Activated naive CD8-positive, alpha-beta T cell (primary cell): ENCODE data around the gene OAS3.

ENCODE experiments used
- H3K27ac Mint-ChIP-seq: one replicate; pipeline ENCODE4 v1.8.0; 2021; ENCODE audit warnings: mixed read lengths
- H3K27me3 Mint-ChIP-seq: one replicate; pipeline ENCODE4 v1.8.0; 2021; ENCODE audit warnings: mixed read lengths
- H3K36me3 Mint-ChIP-seq: one replicate; pipeline ENCODE4 v1.8.0; 2021; ENCODE audit warnings: mixed read lengths
- H3K4me1 Mint-ChIP-seq: one replicate; pipeline ENCODE4 v1.8.0; 2021; ENCODE audit warnings: low read depth, mixed read lengths
- H3K4me3 Mint-ChIP-seq: one replicate; pipeline ENCODE4 v1.8.0; 2021; ENCODE audit warnings: mild to moderate bottlenecking, mixed read lengths
- H3K9me3 Mint-ChIP-seq: one replicate; pipeline ENCODE4 v1.8.0; 2021; ENCODE audit warnings: low read depth, mixed read lengths

Gene OAS3, protein sequence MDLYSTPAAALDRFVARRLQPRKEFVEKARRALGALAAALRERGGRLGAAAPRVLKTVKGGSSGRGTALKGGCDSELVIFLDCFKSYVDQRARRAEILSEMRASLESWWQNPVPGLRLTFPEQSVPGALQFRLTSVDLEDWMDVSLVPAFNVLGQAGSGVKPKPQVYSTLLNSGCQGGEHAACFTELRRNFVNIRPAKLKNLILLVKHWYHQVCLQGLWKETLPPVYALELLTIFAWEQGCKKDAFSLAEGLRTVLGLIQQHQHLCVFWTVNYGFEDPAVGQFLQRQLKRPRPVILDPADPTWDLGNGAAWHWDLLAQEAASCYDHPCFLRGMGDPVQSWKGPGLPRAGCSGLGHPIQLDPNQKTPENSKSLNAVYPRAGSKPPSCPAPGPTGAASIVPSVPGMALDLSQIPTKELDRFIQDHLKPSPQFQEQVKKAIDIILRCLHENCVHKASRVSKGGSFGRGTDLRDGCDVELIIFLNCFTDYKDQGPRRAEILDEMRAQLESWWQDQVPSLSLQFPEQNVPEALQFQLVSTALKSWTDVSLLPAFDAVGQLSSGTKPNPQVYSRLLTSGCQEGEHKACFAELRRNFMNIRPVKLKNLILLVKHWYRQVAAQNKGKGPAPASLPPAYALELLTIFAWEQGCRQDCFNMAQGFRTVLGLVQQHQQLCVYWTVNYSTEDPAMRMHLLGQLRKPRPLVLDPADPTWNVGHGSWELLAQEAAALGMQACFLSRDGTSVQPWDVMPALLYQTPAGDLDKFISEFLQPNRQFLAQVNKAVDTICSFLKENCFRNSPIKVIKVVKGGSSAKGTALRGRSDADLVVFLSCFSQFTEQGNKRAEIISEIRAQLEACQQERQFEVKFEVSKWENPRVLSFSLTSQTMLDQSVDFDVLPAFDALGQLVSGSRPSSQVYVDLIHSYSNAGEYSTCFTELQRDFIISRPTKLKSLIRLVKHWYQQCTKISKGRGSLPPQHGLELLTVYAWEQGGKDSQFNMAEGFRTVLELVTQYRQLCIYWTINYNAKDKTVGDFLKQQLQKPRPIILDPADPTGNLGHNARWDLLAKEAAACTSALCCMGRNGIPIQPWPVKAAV

GRCh38 chr12:112937741-112938719 lies at the start of gene OAS3:
TSS of gene OAS3 (plus strand) at chr12:112938474. CDS start at chr12:112938531, 57 bp downstream.
- Mint-ChIP-seq H3K27ac (peak within 1 kb of the TSS; percentile 92), H3K27me3 (no peaks in the 10 kb centered on the region), H3K4me1 (peaks cover 40% of the 10 kb centered on the region)

GRCh38 chr12:112891093-112892024 lies 46.9 kb upstream of the OAS3 start:
- H3K27me3 Mint-ChIP-seq, result peaks cover 6% of the 10 kb centered on the region
- no peak overlapping the region for H3K4me3 Mint-ChIP-seq
- no peaks in the 10 kb centered on the region for H3K4me1 Mint-ChIP-seq
- no peaks in the 10 kb centered on the region for H3K36me3 Mint-ChIP-seq
- H3K9me3 Mint-ChIP-seq, result no peaks in the 10 kb centered on the region
- no peak overlapping the region for H3K27ac Mint-ChIP-seq

More at GRCh38 chr12:112937741-112938719, at the start of gene OAS3:
- Mint-ChIP-seq H3K9me3 (no peaks in the 10 kb centered on the region), H3K4me3 (peak within 1 kb of the TSS; percentile 90), H3K36me3 (no peaks in the 10 kb centered on the region)

DNA sequence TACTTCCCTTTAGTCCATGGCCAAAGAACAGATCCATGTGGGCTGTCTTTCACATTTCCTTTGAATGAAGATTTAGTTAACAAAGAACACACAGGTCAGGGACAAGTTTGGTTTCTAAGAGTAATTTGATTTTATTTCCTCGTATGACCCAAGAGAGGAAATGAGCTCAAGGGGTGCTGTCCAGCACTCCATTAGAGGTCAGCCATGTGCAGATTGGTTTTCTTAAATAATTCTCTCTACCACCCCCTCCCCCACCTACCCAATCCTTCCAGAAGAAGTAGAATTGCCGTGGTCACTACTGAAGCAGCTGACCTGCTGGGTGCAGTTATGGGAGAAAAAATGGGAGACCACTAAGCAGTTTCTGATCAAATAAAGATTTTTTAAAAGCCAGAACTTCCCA lies 45.4 kb upstream of the OAS3 start:
- no peak overlapping the region for H3K4me3 Mint-ChIP-seq
- H3K27ac Mint-ChIP-seq, result no peak overlapping the region
- H3K27me3 Mint-ChIP-seq, result peaks cover 2% of the 10 kb centered on the region
- no peaks in the 10 kb centered on the region for H3K9me3 Mint-ChIP-seq
- H3K36me3 Mint-ChIP-seq, result no peaks in the 10 kb centered on the region
- no peaks in the 10 kb centered on the region for H3K4me1 Mint-ChIP-seq

DNA sequence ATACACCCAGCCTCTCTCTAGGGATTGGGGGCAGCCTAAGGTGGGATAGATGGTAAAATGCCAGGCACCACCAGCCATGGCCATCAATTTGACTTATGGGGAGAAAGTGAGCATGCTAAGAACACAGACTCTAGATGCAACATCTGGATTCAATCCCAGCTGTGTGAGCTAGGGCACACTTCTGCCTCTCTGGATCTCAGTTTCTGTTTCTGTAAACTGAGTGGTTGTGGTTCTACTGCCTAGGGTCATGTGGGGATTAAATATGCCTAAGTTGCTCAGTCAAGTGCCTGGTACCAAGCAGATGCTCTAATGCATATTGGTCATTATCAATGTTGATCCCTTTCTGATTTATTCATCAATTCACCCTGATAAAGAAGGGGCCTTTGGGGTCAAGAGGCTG lies 44.1 kb upstream of the OAS3 start:
- H3K4me1 Mint-ChIP-seq, result no peaks in the 10 kb centered on the region

DNA sequence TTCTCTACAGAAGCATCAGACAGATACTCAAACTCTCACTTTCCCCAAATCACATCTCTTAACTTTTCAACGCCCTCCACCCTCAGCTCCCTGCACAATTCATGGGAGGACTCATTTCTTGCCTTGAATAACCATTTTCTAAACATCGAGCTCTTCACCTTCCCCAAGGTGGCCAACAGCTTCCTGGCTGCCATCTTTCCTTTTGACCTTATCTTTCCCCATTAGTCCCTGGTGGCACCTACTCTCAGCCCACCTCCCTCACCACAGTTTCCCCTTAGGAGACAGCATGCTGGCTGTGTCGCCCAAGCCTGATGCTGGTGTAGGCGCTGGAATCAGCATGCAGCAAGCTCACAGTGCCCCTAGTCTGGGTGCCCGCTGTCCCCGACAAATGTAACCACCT lies 39.9 kb upstream of the OAS3 start:
- peaks cover 17% of the 10 kb centered on the region for H3K4me1 Mint-ChIP-seq
- H3K9me3 Mint-ChIP-seq, result no peaks in the 10 kb centered on the region
- no peak overlapping the region for H3K27ac Mint-ChIP-seq
- H3K27me3 Mint-ChIP-seq, result peaks cover 3% of the 10 kb centered on the region
- H3K36me3 Mint-ChIP-seq, result no peaks in the 10 kb centered on the region
- no peak overlapping the region for H3K4me3 Mint-ChIP-seq

More for the DNA sequence above, 44.1 kb upstream of the OAS3 start:
- Mint-ChIP-seq H3K27ac (no peak overlapping the region), H3K4me3 (no peak overlapping the region), H3K9me3 (no peaks in the 10 kb centered on the region), H3K27me3 (peaks cover 3% of the 10 kb centered on the region), H3K36me3 (no peaks in the 10 kb centered on the region)

DNA sequence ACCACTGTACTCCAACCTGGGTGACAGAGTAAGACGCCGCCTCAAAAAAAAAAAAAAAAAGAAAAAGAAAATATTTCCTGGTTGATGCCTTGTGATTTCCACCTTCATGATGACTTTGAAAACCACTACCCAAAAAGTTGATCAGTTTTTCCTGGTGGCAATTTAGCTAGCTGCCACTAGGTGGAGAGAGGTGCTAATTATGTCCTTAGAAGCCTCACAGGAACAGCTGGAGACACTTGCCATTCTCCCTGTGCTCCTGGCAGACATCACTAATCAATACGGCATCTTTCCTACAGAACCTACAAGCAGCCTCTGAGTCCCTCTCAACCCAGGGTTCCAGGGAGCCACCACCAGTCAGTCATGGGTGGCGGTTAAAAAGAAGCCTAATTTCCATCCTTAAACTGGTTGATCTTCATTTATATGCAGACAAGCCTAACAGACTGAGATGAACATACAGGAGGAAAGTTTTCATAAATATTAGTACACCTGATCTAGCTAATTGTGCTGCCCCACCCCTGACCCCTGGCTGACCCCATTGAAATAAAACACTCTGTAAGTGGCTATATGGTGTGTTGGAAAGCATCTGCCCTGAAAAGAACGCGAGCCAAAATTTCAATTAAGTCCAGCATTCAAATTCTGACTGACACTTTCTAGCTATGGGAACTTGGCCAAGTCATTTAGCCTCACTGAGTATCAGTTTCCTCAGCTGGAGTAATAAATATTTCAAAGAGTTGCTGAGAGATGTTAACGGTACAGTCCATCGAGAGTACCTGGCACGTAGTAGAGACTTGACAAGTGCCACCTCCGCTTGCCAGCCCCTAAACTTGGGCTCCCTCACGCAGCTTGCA lies 37.8 kb upstream of the OAS3 start:
- Mint-ChIP-seq H3K27me3 (peaks cover 3% of the 10 kb centered on the region), H3K36me3 (no peaks in the 10 kb centered on the region), H3K4me3 (no peak overlapping the region), H3K27ac (no peak overlapping the region), H3K9me3 (no peaks in the 10 kb centered on the region), H3K4me1 (peaks cover 28% of the 10 kb centered on the region)

DNA sequence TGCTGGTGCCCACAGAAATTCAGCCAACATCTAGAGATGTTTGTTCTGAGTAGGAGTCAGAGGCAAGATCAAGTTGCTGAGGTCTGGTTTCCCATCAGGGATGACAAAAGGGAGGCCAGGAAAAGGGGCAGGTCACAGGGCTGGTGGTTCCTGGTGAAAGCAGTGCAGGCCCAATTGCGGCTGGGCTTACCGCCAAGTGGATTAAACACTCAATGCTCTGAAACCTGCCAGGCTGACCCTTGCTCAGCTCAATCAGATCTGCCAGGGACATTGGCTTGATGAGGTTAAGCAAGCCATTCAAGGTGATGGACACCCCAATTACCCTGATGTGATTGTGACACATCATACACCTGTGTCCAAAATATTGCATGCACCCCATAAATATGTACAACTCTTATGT lies 37.0 kb upstream of the OAS3 start:
- H3K36me3 Mint-ChIP-seq, result no peaks in the 10 kb centered on the region
- no peak overlapping the region for H3K4me3 Mint-ChIP-seq
- peaks cover 2% of the 10 kb centered on the region for H3K27me3 Mint-ChIP-seq
- no peaks in the 10 kb centered on the region for H3K9me3 Mint-ChIP-seq
- peaks cover 33% of the 10 kb centered on the region for H3K4me1 Mint-ChIP-seq
- no peak overlapping the region for H3K27ac Mint-ChIP-seq

GRCh38 chr12:112904571-112904970 lies 33.7 kb upstream of the OAS3 start:
- Mint-ChIP-seq H3K4me3 (no peak overlapping the region), H3K27me3 (no peaks in the 10 kb centered on the region), H3K4me1 (peaks cover 66% of the 10 kb centered on the region), H3K9me3 (no peaks in the 10 kb centered on the region), H3K27ac (peak overlapping the region; percentile 35), H3K36me3 (peaks cover 2% of the 10 kb centered on the region)

- Mint-ChIP-seq H3K9me3 (no peaks in the 10 kb centered on the region), H3K4me3 (peak overlapping the region; percentile 7), H3K27ac (peak overlapping the region; percentile 59), H3K36me3 (peaks cover 6% of the 10 kb centered on the region), H3K27me3 (no peaks in the 10 kb centered on the region), H3K4me1 (peaks cover 73% of the 10 kb centered on the region)
Measured at GRCh38 chr12:112905451-112906089, 32.7 kb upstream of the OAS3 start.

DNA sequence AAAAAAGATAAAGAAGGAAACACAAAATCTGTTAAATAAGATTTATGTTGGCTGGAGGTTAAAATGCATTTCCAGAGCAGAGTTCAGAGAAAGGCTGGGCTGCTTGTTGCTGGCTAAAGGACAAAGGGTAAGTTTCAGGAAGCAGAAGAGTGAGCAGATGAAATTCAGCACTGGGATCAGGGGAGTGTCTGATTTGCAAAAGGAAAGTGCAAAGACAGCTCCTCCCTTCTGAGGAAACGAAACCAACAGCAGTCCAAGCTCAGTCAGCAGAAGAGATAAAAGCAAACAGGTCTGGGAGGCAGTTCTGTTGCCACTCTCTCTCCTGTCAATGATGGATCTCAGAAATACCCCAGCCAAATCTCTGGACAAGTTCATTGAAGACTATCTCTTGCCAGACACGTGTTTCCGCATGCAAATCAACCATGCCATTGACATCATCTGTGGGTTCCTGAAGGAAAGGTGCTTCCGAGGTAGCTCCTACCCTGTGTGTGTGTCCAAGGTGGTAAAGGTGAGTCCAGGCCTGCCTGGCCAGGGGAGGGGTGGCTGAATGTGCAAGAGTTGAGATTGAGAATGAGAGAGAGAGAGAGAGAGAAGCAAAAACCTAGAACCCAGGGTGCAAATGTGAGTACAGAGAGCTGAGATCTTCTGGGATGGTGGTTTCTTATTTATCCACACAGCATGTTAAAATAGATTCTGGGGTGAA lies 31.4 kb upstream of the OAS3 start, which contains the start of gene OAS1:
OAS1 (plus strand) TSS at position 251 of the 703 bp plus-strand sequence; CDS start at position 329, 78 bp downstream.
- Mint-ChIP-seq H3K27ac (peak within 1 kb of the TSS; percentile 89), H3K36me3 (peaks cover 14% of the 10 kb centered on the region), H3K27me3 (no peaks in the 10 kb centered on the region), H3K4me1 (peaks cover 77% of the 10 kb centered on the region), H3K9me3 (no peaks in the 10 kb centered on the region), H3K4me3 (peak within 1 kb of the TSS; percentile 95)

DNA sequence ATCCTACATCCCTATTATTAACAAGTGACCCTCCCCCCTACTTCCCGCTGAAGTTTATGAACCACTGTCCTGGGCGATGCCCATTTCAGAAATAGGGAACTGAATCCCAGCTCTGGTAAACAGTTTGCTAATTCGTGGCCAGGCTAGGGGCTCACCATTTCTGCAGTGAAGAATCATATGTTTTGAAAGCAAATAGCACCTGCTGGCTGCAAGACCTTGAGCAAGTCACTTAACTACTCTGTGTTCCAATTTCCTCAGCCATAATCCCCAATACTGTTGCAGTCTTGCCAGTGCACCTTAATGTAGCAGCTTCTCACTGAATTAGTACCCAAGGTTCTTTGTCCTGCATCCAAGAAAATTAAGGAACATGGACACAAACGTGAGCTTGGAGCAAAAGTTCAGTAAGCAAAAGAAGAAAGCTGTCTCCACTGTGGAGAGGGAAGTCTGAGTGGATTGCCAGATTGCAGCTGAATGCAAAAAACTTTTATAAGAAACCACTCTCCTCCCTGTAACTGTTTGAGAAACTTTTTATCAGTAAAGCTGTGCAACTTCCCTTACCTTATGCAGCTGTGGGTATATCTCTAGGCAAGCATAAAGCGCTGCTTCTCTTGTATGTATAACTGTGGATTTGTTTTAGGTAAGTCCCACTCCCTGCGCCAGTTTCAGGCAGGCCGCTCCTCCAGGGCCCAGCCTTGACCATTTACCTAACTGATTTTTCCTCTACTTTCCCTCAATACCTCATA lies 30.7 kb upstream of the OAS3 start:
- Mint-ChIP-seq H3K9me3 (no peaks in the 10 kb centered on the region), H3K27ac (peak overlapping the region; percentile 89), H3K36me3 (peaks cover 19% of the 10 kb centered on the region), H3K4me1 (peaks cover 71% of the 10 kb centered on the region), H3K27me3 (no peaks in the 10 kb centered on the region), H3K4me3 (peak overlapping the region; percentile 95)
